ENCODE measurements around the gene ZNF157. TPM values are rescaled to one million over a fixed set of nuclear protein-coding genes. Genes with fewer than 3 reads are reported as not detected.

Gene ZNF157
- total and polyA plus RNA-seq, 10 of the 15 experiments (the other 5 are each of a cell fraction or from before 2014, with no cell fraction given) = 0.05 to 0.18 (median 0.12) TPM; not detected in 4

- no peaks in the 10 kb centered on the region for H4K20me1 ChIP-seq (ENCODE audit: control insufficient read depth, insufficient read depth)
- H3K4me3 ChIP-seq = no peak overlapping the region
- intact Hi-C loops (cut with micrococcal nuclease; ENCODE audit: unreplicated experiment) = no loop called here
- ChIA-PET CTCF (no interaction called here), SMC1A (ENCODE audit: uncharacterized antibody, unreplicated experiment) (no interaction called here), POLR2A (no interaction called here), RAD21 (ENCODE audit: unreplicated experiment) (no interaction called here)
- H3K9me3 ChIP-seq (replicated peaks; ENCODE audit: control insufficient read depth, insufficient read depth, low read length) = no peaks in the 10 kb centered on the region; the same call in 2 of the 3 replicates
- ATAC-seq (no peak), FAIRE-seq (peak; percentile 27), DNase-seq (ENCODE audit: low read depth, low spot score) (no peak)
- BruUV-seq (replicated peaks) = no TSS peak
- no peaks in the 10 kb centered on the region for H3K27me3 ChIP-seq (replicated peaks in 1 of 2; ENCODE audit: control insufficient read depth in 2 of 2, insufficient read depth in 2 of 2, low read length in 1 of 2)
- H3K27ac ChIP-seq (ENCODE audit: control insufficient read depth, insufficient read depth) = no peak overlapping the region
- H2AFZ ChIP-seq (ENCODE audit: control insufficient read depth, low read depth, low read length) = peak overlapping the region; percentile 22
- in situ Hi-C loops (cut with MboI) = no loop called here
- no peaks in the 10 kb centered on the region for H3K4me1 ChIP-seq (ENCODE audit: control insufficient read depth, insufficient read depth, low read length)
- H3K79me2 ChIP-seq (ENCODE audit: control insufficient read depth, insufficient read depth, low read length) = no peaks in the 10 kb centered on the region
- WGBS (ENCODE audit: insufficient coverage, insufficient replicate concordance, low lambda C conversion rate, missing lambda C conversion rate) = 7% methylated on average over 5 of the region's 5 CpGs
- no peak overlapping the region for H3K9ac ChIP-seq (ENCODE audit: control insufficient read depth, insufficient read depth, low read length)
- H3K4me2 ChIP-seq (ENCODE audit: control insufficient read depth, insufficient read depth) = no peak overlapping the region
- H3K36me3 ChIP-seq (ENCODE audit: control insufficient read depth in 2 of 2, insufficient read depth in 2 of 2, low read length in 1 of 2) = no peaks in the 10 kb centered on the region
- TF ChIP-seq ATF3 (IDR thresholded peaks at IDR 0.05; ENCODE audit: borderline replicate concordance, extremely low read depth, low read depth, low read length) (no peak), CREB1 (IDR thresholded peaks at IDR 0.05; ENCODE audit: low read depth) (no peak), CTCF (IDR thresholded peaks at IDR 0.05 in 2 of 3, conservative IDR thresholded peaks at IDR 0.05 in 1 of 3; ENCODE audit: control insufficient read depth in 2 of 3, extremely low read depth in 1 of 3, insufficient read depth in 1 of 3, low read depth in 3 of 3, low read length in 3 of 3) (no peak), JUNB (IDR thresholded peaks at IDR 0.05) (no peak), ZNF274 (IDR thresholded peaks at IDR 0.05; ENCODE audit: insufficient read depth, insufficient read length) (no peak), CHD1 (IDR thresholded peaks at IDR 0.05; ENCODE audit: low read depth, low read length) (no peak), USF2 (IDR thresholded peaks at IDR 0.05; ENCODE audit: borderline replicate concordance, low read depth, low read length) (no peak), SIX5 (IDR thresholded peaks at IDR 0.05; ENCODE audit: low read depth, low read length, severe bottlenecking) (no peak), IRF5 (IDR thresholded peaks at IDR 0.05; ENCODE audit: borderline replicate concordance) (no peak), ZNF592 (IDR thresholded peaks at IDR 0.05) (no peak), BCLAF1 (IDR thresholded peaks at IDR 0.05) (no peak)
These were observed 11.9 kb upstream of the ZNF157 start for GRCh38 chrX:47358387-47359065.
